Measurements from ENCODE around the gene CCDC102A. TPM values are rescaled to one million over a fixed set of nuclear protein-coding genes. Genes with fewer than 3 reads are reported as not detected.
"Not testable (repeated sequence)": the region's sequence is repeated elsewhere in the genome, so short reads cannot be mapped to it uniquely, and the experiment has no call there.

Gene CCDC102A
- total RNA-seq, 1 donor: 15.1 TPM

GRCh38 chr16:57556941-57557541 is 20.7 kb upstream of the CCDC102A start:
- TF ChIP-seq, protein P1, sequence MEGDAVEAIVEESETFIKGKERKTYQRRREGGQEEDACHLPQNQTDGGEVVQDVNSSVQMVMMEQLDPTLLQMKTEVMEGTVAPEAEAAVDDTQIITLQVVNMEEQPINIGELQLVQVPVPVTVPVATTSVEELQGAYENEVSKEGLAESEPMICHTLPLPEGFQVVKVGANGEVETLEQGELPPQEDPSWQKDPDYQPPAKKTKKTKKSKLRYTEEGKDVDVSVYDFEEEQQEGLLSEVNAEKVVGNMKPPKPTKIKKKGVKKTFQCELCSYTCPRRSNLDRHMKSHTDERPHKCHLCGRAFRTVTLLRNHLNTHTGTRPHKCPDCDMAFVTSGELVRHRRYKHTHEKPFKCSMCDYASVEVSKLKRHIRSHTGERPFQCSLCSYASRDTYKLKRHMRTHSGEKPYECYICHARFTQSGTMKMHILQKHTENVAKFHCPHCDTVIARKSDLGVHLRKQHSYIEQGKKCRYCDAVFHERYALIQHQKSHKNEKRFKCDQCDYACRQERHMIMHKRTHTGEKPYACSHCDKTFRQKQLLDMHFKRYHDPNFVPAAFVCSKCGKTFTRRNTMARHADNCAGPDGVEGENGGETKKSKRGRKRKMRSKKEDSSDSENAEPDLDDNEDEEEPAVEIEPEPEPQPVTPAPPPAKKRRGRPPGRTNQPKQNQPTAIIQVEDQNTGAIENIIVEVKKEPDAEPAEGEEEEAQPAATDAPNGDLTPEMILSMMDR (IDR thresholded peaks at IDR 0.05; ENCODE audit: insufficient read depth, low read depth, low read length): no peak
- H3K4me3 ChIP-seq (ENCODE audit: low read depth, low read length): no peak overlapping the region
- no peak for DNase-seq (ENCODE audit: low read depth)

DNA sequence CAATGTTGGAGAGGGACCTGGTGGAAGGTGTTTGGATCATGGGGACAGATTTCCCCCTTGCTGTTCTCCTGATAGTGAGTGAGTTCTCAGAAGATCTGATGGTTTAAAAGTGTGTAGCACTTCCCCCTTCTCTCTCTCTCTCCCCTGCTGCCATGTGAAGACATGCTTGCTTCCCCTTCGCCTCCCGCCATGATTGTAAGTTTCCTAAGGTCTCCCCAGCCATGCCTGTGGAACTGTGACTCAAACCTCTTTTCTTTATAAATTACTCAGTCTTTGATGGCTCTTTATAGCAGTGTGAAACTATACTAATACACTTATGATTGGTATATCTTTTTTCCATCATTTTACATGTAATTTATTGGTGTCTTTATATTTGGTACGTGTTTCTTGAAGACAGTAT is 19.5 kb upstream of the CCDC102A start:
- TF ChIP-seq, protein P1 (IDR thresholded peaks at IDR 0.05; ENCODE audit: insufficient read depth, low read depth, low read length): no peak
- DNase-seq (ENCODE audit: low read depth): no peak
- H3K4me3 ChIP-seq (ENCODE audit: low read depth, low read length): no peak overlapping the region

- no peak overlapping the region for H3K4me3 ChIP-seq (ENCODE audit: low read depth, low read length)
- no peak for DNase-seq (ENCODE audit: low read depth)
- TF ChIP-seq, protein P1 (IDR thresholded peaks at IDR 0.05; ENCODE audit: insufficient read depth, low read depth, low read length): no peak
Observed at GRCh38 chr16:57551057-57551456, 14.7 kb upstream of the CCDC102A start.

- no peak overlapping the region for H3K4me3 ChIP-seq (ENCODE audit: low read depth, low read length)
- TF ChIP-seq, protein P1 (IDR thresholded peaks at IDR 0.05; ENCODE audit: insufficient read depth, low read depth, low read length): no peak
Observed at GRCh38 chr16:57549730-57550129, 13.4 kb upstream of the CCDC102A start.

DNA sequence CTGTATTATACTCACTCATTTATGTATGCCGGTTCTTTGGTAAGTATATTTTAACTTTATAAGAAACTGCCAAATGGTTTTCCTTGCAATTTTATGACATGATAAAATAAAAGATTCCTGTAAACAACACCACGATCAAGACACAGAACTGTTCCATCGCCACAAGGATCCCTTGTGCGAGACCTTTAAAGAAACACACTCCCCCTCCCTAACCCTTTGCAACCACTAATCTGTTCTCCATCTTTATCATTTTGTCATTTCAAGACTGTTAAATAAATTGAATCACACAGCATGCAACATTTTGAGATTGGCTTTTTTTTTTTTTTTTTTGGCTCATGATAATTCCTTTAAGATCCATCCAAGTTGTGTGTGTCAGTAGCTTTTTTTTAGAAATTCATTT is 12.0 kb upstream of the CCDC102A start:
- H3K4me3 ChIP-seq (ENCODE audit: low read depth, low read length): no peak overlapping the region
- TF ChIP-seq, protein P1 (IDR thresholded peaks at IDR 0.05; ENCODE audit: insufficient read depth, low read depth, low read length): no peak
- no peak for DNase-seq (ENCODE audit: low read depth)

More at GRCh38 chr16:57549730-57550129, 13.4 kb upstream of the CCDC102A start:
- DNase-seq (ENCODE audit: low read depth): no peak

DNA sequence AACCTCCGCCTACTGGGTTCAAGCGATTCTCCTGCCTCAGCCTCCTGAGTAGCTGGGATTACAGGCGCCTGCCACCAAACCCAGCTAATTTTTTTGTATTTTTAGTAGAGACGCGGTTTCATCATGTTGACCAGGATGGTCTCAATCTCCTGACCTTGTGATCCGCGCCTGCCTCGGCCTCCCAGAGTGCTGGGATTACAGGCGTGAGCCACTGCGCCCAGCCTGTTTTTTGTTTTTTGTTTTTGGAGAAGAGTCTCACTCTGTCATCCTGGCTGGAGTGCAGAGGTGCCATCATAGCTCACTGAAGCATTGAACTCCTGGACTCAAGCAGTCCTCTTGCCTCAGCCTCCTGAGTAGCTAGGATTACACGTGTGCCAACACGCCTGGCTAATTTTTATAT is 11.2 kb upstream of the CCDC102A start:
- H3K4me3 ChIP-seq (ENCODE audit: low read depth, low read length); DNase-seq (ENCODE audit: low read depth): not testable (repeated sequence)

- TF ChIP-seq, protein P1 (IDR thresholded peaks at IDR 0.05; ENCODE audit: insufficient read depth, low read depth, low read length): no peak
- no peak for DNase-seq (ENCODE audit: low read depth)
- H3K4me3 ChIP-seq (ENCODE audit: low read depth, low read length): no peak overlapping the region
Observed at GRCh38 chr16:57544124-57544653, 7.8 kb upstream of the CCDC102A start.
